Measurements from ENCODE around the gene CLIP1. TPM values are rescaled to one million over a fixed set of nuclear protein-coding genes. Genes with fewer than 3 reads are reported as not detected.
A peak's percentile ranks its signal among the peaks of the same experiment; 100 is the strongest.

CLIP1 gene
- polyA plus RNA-seq, 3 donors = 6.7 to 50.9 (median 12.9) TPM

DNA sequence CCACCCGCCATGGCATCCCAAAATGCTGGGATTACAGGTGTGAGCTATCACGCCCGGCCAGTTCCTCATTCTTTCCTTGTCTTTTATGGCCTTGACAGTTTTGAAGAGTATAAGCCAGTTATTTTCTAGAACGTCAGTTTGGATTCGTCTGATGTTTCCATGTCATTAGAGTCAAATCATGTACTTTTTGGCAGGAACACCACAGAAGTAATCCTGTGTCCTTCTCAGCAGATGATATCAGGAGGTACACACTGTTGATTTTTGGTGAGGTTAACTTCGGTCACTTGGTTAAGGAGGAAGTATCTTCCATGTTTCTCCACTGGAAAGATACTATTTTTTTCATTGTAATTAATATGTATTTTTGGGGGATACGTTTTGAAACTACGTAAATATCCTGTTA, 131.0 kb downstream of the CLIP1 start:
- Histone ChIP-seq H3K36me3 (replicated peaks in 1 of 2; ENCODE audit: control insufficient read depth in 1 of 2, insufficient read depth in 2 of 2, low read length in 2 of 2) (peaks cover 45 to 83% of the 10 kb centered on the region in 2 donors), H3K27me3 (ENCODE audit: control insufficient read depth in 2 of 2, insufficient read depth in 2 of 2, low read length in 2 of 2) (no peaks in the 10 kb centered on the region), H3K9me3 (replicated peaks in 1 of 2; ENCODE audit: control insufficient read depth in 1 of 2, insufficient read depth in 1 of 2, low read length in 2 of 2) (no peaks in the 10 kb centered on the region), H4K20me1 (ENCODE audit: insufficient read depth, low read length) (no peaks in the 10 kb centered on the region), H3K79me2 (ENCODE audit: insufficient read depth, low read length) (no peaks in the 10 kb centered on the region), H3K4me2 (replicated peaks; ENCODE audit: extremely low read depth, low read length, poor library complexity, severe bottlenecking) (no peak overlapping the region), H2AFZ (ENCODE audit: insufficient read depth, low read depth, low read length, poor library complexity, severe bottlenecking) (no peak overlapping the region), H3K4me1 (ENCODE audit: control insufficient read depth in 1 of 2, insufficient read depth in 2 of 2, low read length in 2 of 2) (no peaks in the 10 kb centered on the region), H3K4me3 (replicated peaks in 1 of 3; ENCODE audit: low read depth in 2 of 3, low read length in 3 of 3) (no peak overlapping the region), H3K27ac (ENCODE audit: low read depth in 1 of 2, low read length in 2 of 2) (no peak overlapping the region), H3K9ac (ENCODE audit: insufficient read depth, low read length, poor library complexity, severe bottlenecking) (no peak overlapping the region)
- Mint-ChIP-seq H3K4me1 (no peaks in the 10 kb centered on the region), H3K36me3 (peaks cover 52 to 82% of the 10 kb centered on the region in 2 donors), H3K27ac (peak overlapping the region in 2 of 7 donors; percentile 4 to 69), H3K9me3 (no peaks in the 10 kb centered on the region), H3K27me3 (ENCODE audit: low read depth in 3 of 3) (no peaks in the 10 kb centered on the region), H3K4me3 (no peak overlapping the region)
- TF ChIP-seq, protein P1, sequence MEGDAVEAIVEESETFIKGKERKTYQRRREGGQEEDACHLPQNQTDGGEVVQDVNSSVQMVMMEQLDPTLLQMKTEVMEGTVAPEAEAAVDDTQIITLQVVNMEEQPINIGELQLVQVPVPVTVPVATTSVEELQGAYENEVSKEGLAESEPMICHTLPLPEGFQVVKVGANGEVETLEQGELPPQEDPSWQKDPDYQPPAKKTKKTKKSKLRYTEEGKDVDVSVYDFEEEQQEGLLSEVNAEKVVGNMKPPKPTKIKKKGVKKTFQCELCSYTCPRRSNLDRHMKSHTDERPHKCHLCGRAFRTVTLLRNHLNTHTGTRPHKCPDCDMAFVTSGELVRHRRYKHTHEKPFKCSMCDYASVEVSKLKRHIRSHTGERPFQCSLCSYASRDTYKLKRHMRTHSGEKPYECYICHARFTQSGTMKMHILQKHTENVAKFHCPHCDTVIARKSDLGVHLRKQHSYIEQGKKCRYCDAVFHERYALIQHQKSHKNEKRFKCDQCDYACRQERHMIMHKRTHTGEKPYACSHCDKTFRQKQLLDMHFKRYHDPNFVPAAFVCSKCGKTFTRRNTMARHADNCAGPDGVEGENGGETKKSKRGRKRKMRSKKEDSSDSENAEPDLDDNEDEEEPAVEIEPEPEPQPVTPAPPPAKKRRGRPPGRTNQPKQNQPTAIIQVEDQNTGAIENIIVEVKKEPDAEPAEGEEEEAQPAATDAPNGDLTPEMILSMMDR (IDR thresholded peaks at IDR 0.05) = no peak
- DNase-seq = no peak
- intact Hi-C loops (cut with micrococcal nuclease) = no loop called here
- 98% methylated on average over 5 of the region's 8 CpGs for WGBS (ENCODE audit: insufficient coverage)

- H3K4me3 Mint-ChIP-seq = no peak overlapping the region
- Histone ChIP-seq H3K4me3 (replicated peaks in 1 of 3; ENCODE audit: low read depth in 2 of 3, low read length in 3 of 3) (no peak overlapping the region), H4K20me1 (ENCODE audit: insufficient read depth, low read length) (peaks cover 7% of the 10 kb centered on the region), H2AFZ (ENCODE audit: insufficient read depth, low read depth, low read length, poor library complexity, severe bottlenecking) (no peak overlapping the region), H3K4me1 (ENCODE audit: control insufficient read depth in 1 of 2, insufficient read depth in 2 of 2, low read length in 2 of 2) (no peaks in the 10 kb centered on the region), H3K36me3 (replicated peaks in 1 of 2; ENCODE audit: control insufficient read depth in 1 of 2, insufficient read depth in 2 of 2, low read length in 2 of 2) (peaks cover 48 to 87% of the 10 kb centered on the region in 2 donors), H3K27ac (ENCODE audit: low read depth in 1 of 2, low read length in 2 of 2) (no peak overlapping the region), H3K79me2 (ENCODE audit: insufficient read depth, low read length) (no peaks in the 10 kb centered on the region), H3K9ac (ENCODE audit: insufficient read depth, low read length, poor library complexity, severe bottlenecking) (no peak overlapping the region), H3K27me3 (ENCODE audit: control insufficient read depth in 2 of 2, insufficient read depth in 2 of 2, low read length in 2 of 2) (no peaks in the 10 kb centered on the region), H3K4me2 (replicated peaks; ENCODE audit: extremely low read depth, low read length, poor library complexity, severe bottlenecking) (no peak overlapping the region), H3K9me3 (replicated peaks in 1 of 2; ENCODE audit: control insufficient read depth in 1 of 2, insufficient read depth in 1 of 2, low read length in 2 of 2) (no peaks in the 10 kb centered on the region)
- no peak for DNase-seq
- peaks cover 0 to 2% (median 2%) of the 10 kb centered on the region in 3 donors for H3K27me3 Mint-ChIP-seq (ENCODE audit: low read depth in 3 of 3)
- no peak overlapping the region for H3K27ac Mint-ChIP-seq
- H3K36me3 Mint-ChIP-seq = peaks cover 54 to 85% of the 10 kb centered on the region in 2 donors
- no peaks in the 10 kb centered on the region for H3K9me3 Mint-ChIP-seq
- 100% methylated on average over 1 of the region's 5 CpGs for WGBS (ENCODE audit: insufficient coverage)
- intact Hi-C loops (cut with micrococcal nuclease) = no loop called here
- no peaks in the 10 kb centered on the region for H3K4me1 Mint-ChIP-seq
- TF ChIP-seq, protein P1 (IDR thresholded peaks at IDR 0.05) = no peak
Observed at GRCh38 chr12:122283680-122284079, 138.8 kb downstream of the CLIP1 start.
